ENCODE measurements around the gene SPCS1.

DNA sequence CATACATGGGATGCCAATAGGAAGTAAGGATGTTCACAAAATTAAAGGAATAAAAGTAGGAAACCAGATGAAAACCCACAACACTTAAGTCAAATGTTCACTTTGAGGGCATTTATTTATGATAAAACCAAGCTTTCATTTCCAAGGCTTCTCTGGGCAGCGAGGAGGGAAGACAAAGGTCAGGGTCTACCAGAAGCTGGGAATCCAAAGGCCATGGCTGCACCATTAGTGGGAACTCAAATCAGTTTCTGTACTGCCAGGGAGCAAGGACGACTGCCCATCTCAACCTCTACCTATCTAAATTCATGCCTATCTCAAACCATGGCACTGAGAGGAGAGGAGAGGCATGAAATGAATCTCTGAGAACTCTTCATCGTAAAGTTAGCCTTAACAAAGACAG lies 42.8 kb upstream of the SPCS1 start:
- TF ChIP-seq, protein P1, sequence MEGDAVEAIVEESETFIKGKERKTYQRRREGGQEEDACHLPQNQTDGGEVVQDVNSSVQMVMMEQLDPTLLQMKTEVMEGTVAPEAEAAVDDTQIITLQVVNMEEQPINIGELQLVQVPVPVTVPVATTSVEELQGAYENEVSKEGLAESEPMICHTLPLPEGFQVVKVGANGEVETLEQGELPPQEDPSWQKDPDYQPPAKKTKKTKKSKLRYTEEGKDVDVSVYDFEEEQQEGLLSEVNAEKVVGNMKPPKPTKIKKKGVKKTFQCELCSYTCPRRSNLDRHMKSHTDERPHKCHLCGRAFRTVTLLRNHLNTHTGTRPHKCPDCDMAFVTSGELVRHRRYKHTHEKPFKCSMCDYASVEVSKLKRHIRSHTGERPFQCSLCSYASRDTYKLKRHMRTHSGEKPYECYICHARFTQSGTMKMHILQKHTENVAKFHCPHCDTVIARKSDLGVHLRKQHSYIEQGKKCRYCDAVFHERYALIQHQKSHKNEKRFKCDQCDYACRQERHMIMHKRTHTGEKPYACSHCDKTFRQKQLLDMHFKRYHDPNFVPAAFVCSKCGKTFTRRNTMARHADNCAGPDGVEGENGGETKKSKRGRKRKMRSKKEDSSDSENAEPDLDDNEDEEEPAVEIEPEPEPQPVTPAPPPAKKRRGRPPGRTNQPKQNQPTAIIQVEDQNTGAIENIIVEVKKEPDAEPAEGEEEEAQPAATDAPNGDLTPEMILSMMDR (IDR thresholded peaks at IDR 0.05): no peak
- TF ChIP-seq POLR2A (IDR thresholded peaks at IDR 0.05): no peak
